HG03520 (cell line): ENCODE data around the gene MYO6.

Source experiments
- ATAC-seq: cut with Tn5 transposase; IDR thresholded peaks from one replicate; pipeline ENCODE4 v1.9.1; 2021; ENCODE audit warnings: mild to moderate bottlenecking, moderate library complexity; ENCODE audit not compliant: unreplicated experiment

The MYO6 gene

GRCh38 chr6:75762063-75762462, 13.0 kb downstream of the MYO6 start:
- no peak for ATAC-seq

- ATAC-seq: no peak
These were observed 17.3 kb downstream of the MYO6 start for GRCh38 chr6:75766387-75766786.

- no peak for ATAC-seq
These were observed 21.8 kb downstream of the MYO6 start for GRCh38 chr6:75770844-75771243.

GRCh38 chr6:75775219-75775618, 26.2 kb downstream of the MYO6 start:
- no peak for ATAC-seq

- ATAC-seq: no peak
These were observed 27.4 kb downstream of the MYO6 start for GRCh38 chr6:75776461-75776860.

- ATAC-seq: no peak
These were observed 29.7 kb downstream of the MYO6 start for GRCh38 chr6:75778757-75779156.

- no peak for ATAC-seq
These were observed 37.1 kb downstream of the MYO6 start for GRCh38 chr6:75786152-75786551.

GRCh38 chr6:75788894-75789293, 39.9 kb downstream of the MYO6 start:
- ATAC-seq: peak; percentile 60

GRCh38 chr6:75791881-75792280, 42.8 kb downstream of the MYO6 start:
- no peak for ATAC-seq

- no peak for ATAC-seq
These were observed 45.4 kb downstream of the MYO6 start for GRCh38 chr6:75794351-75794846.

GRCh38 chr6:75794954-75795739, 46.1 kb downstream of the MYO6 start:
- no peak for ATAC-seq

GRCh38 chr6:75796723-75797122, 47.7 kb downstream of the MYO6 start:
- no peak for ATAC-seq

- ATAC-seq: no peak
These were observed 51.1 kb downstream of the MYO6 start for GRCh38 chr6:75800133-75800532.

- ATAC-seq: no peak
These were observed 51.9 kb downstream of the MYO6 start for GRCh38 chr6:75800708-75801505.

- no peak for ATAC-seq
These were observed 53.3 kb downstream of the MYO6 start for GRCh38 chr6:75802366-75802765.

- ATAC-seq: no peak
These were observed 59.5 kb downstream of the MYO6 start for GRCh38 chr6:75808507-75808906.

- no peak for ATAC-seq
These were observed 63.5 kb downstream of the MYO6 start for GRCh38 chr6:75812560-75812959.

GRCh38 chr6:75813476-75814250, 64.6 kb downstream of the MYO6 start:
- ATAC-seq: no peak

GRCh38 chr6:75815756-75816155, 66.7 kb downstream of the MYO6 start:
- no peak for ATAC-seq

- no peak for ATAC-seq
These were observed 69.2 kb downstream of the MYO6 start for GRCh38 chr6:75818098-75818855.
